Sigmoid colon (tissue), 7 donors: ENCODE data around the gene DOLPP1. TPM values are rescaled to one million over a fixed set of nuclear protein-coding genes. Genes with fewer than 3 reads are reported as not detected.

Experiments used
- DNase-seq: peaks from one replicate; pipeline ENCODE4 v3.0.0-alpha.2; 2019
- H3K27ac ChIP-seq, 4 donors: fragments of 200-600 bp; sonication (generic); one replicate each; pipeline ENCODE4 v1.5.1; 2016 to 2019; ENCODE audit warnings: mild to moderate bottlenecking in 1 of 4
- H3K27me3 ChIP-seq, 3 donors: fragments of 200-600 bp; sonication (generic); one replicate each; pipeline ENCODE4 v1.5.1; 2019; ENCODE audit warnings: mild to moderate bottlenecking in 1 of 3
- H3K36me3 ChIP-seq, 4 donors: fragments of 200-600 bp; sonication (generic); one replicate each; pipeline ENCODE4 v1.5.1; 2016 to 2019
- H3K4me1 ChIP-seq, 4 donors: fragments of 200-600 bp; sonication (generic); one replicate each; pipeline ENCODE4 v1.5.1; 2017 to 2019
- H3K4me3 ChIP-seq, 4 donors: fragments of 200-600 bp; sonication (generic); one replicate each; pipeline ENCODE4 v1.5.1; 2017 to 2019; ENCODE audit warnings: mild to moderate bottlenecking in 2 of 4, moderate library complexity in 1 of 4
- H3K9me3 ChIP-seq, 4 donors: fragments of 200-600 bp in 3 of 4; sonication (generic) in 3 of 4; one replicate each; pipeline versions ENCODE4 v1.5.1 to v1.6.1; 2013 to 2019
- CTCF ChIP-seq, 4 experiments: fragments of 450-650 bp in 3 of 4; fragments of 200-600 bp in 1 of 4; IDR thresholded peaks; one replicate each; pipeline ENCODE4 v1.5.1; 2016 to 2019; ENCODE audit warnings: antibody characterized with exemption in 4 of 4, mild to moderate bottlenecking in 3 of 4, moderate library complexity in 2 of 4
- EP300 ChIP-seq, 4 donors: sonication (generic); formaldehyde crosslinking; IDR thresholded peaks; one replicate each; pipeline ENCODE4 v1.6.1; 2017; ENCODE audit warnings: antibody characterized with exemption in 4 of 4
- POLR2A ChIP-seq, 2 donors: fragments of 450-650 bp; IDR thresholded peaks; one replicate each; pipeline ENCODE4 v1.6.1; 2016; ENCODE audit warnings: antibody characterized with exemption in 2 of 2, mild to moderate bottlenecking in 2 of 2, moderate library complexity in 2 of 2
- POLR2AphosphoS5 ChIP-seq, 4 donors: sonication (generic); formaldehyde crosslinking; IDR thresholded peaks; one replicate each; pipeline ENCODE4 v1.6.1; 2017; ENCODE audit warnings: antibody characterized with exemption in 4 of 4
- WGBS, 2 donors: extraction: QIAGEN DNeasy Blood & Tissue Kit; methylation state at CpG; one replicate each; pipeline ENCODE4 v1.1.7; 2013; 5-methylcytosine and 5-hydroxymethylcytosine counted together
- intact Hi-C: fragments of 100-400 bp; cut with DNase I; formaldehyde crosslinking; loops from one replicate; pipeline ENCODE4 v1.15.1; 2023
- polyA plus RNA-seq, 3 donors: library from polyadenylated mRNA; stranded (reverse); fragments of 200-250 nt; gene quantifications; one replicate each; pipeline ENCODE4 v1.2.3, GENCODE V29; 2013
- total RNA-seq, 4 donors: library from RNA; depleted of rRNA; stranded (reverse); fragments of >200 nt; gene quantifications; one replicate each; pipeline ENCODE4 v1.1.0, GENCODE V29; 2016
- donor health status: healthy with polysubstance abuse.
- donor health status: Bipolar disorder and iron deficiency.
- donor health status: healthy.

DOLPP1 gene
- total and polyA plus RNA-seq, 7 donors: 2.3 to 39.4 (median 4.3) TPM

- 77 to 83% methylated on average over 8 of the region's 8 CpGs for WGBS, 2 donors
- DNase-seq: no peak
- H3K27me3 ChIP-seq: no peaks in the 10 kb centered on the region
- intact Hi-C loops: loop anchor here (5.0 kb wide), 1 partner anchor 44 kb away; the partner anchor contains the start of gene DOLPP1
- H3K27ac ChIP-seq: peak overlapping the region; percentile 82 to 88 (median 85)
- H3K9me3 ChIP-seq: no peaks in the 10 kb centered on the region
- TF ChIP-seq CTCF (IDR thresholded peaks at IDR 0.05) (no peak), POLR2A (IDR thresholded peaks at IDR 0.05) (no peak), EP300 (IDR thresholded peaks at IDR 0.05) (no peak), POLR2AphosphoS5 (IDR thresholded peaks at IDR 0.05) (no peak)
- peak overlapping the region in 2 of 4 donors; percentile 74 to 96 for H3K4me3 ChIP-seq
- H3K36me3 ChIP-seq: peaks cover 0 to 30% (median 18%) of the 10 kb centered on the region in 4 donors
- peaks cover 0 to 25% (median 23%) of the 10 kb centered on the region in 4 donors for H3K4me1 ChIP-seq
Measured at GRCh38 chr9:129038109-129038852, 42.6 kb upstream of the DOLPP1 start.

GRCh38 chr9:129040113-129040643 lies 40.7 kb upstream of the DOLPP1 start:
- Histone ChIP-seq H3K27me3 (no peaks in the 10 kb centered on the region), H3K4me1 (peaks cover 0 to 25% (median 23%) of the 10 kb centered on the region in 4 donors), H3K36me3 (peaks cover 0 to 49% (median 25%) of the 10 kb centered on the region in 4 donors), H3K27ac (no peak overlapping the region), H3K4me3 (no peak overlapping the region), H3K9me3 (no peaks in the 10 kb centered on the region)
- TF ChIP-seq POLR2AphosphoS5 (IDR thresholded peaks at IDR 0.05): no peak
- no peak for TF ChIP-seq EP300 (IDR thresholded peaks at IDR 0.05)
- DNase-seq: no peak
- WGBS, 2 donors: 95 to 96% methylated on average over 12 of the region's 12 CpGs
- intact Hi-C loops: no loop called here

- H3K4me1 ChIP-seq: peaks cover 0 to 19% (median 16%) of the 10 kb centered on the region in 4 donors
- DNase-seq: no peak
- no peak overlapping the region for H3K27ac ChIP-seq
- TF ChIP-seq EP300 (IDR thresholded peaks at IDR 0.05): no peak
- H3K4me3 ChIP-seq: no peak overlapping the region
- no peaks in the 10 kb centered on the region for H3K9me3 ChIP-seq
- no peaks in the 10 kb centered on the region for H3K27me3 ChIP-seq
- H3K36me3 ChIP-seq: peaks cover 0 to 67% (median 30%) of the 10 kb centered on the region in 4 donors
- 90 to 96% methylated on average over 16 of the region's 16 CpGs for WGBS, 2 donors
- intact Hi-C loops: no loop called here
Measured at GRCh38 chr9:129042016-129042415, 38.9 kb upstream of the DOLPP1 start.

GRCh38 chr9:129052592-129052991 lies 28.3 kb upstream of the DOLPP1 start:
- H3K27me3 ChIP-seq: no peaks in the 10 kb centered on the region
- no peak for DNase-seq
- H3K9me3 ChIP-seq: no peaks in the 10 kb centered on the region
- 23 to 69% methylated on average over 8 of the region's 8 CpGs for WGBS, 2 donors
- H3K4me3 ChIP-seq: no peak overlapping the region
- H3K36me3 ChIP-seq: peaks cover 22 to 96% (median 25%) of the 10 kb centered on the region in 4 donors
- TF ChIP-seq POLR2A (IDR thresholded peaks at IDR 0.05): no peak
- no peak for TF ChIP-seq POLR2AphosphoS5 (IDR thresholded peaks at IDR 0.05)
- TF ChIP-seq CTCF (IDR thresholded peaks at IDR 0.05): no peak
- intact Hi-C loops: no loop called here
- no peak overlapping the region for H3K27ac ChIP-seq
- H3K4me1 ChIP-seq: no peaks in the 10 kb centered on the region

GRCh38 chr9:129053020-129053419 lies 27.9 kb upstream of the DOLPP1 start:
- no peak for DNase-seq
- Histone ChIP-seq H3K9me3 (no peaks in the 10 kb centered on the region), H3K4me1 (no peaks in the 10 kb centered on the region), H3K27ac (no peak overlapping the region), H3K4me3 (no peak overlapping the region), H3K27me3 (no peaks in the 10 kb centered on the region), H3K36me3 (peaks cover 17 to 95% (median 24%) of the 10 kb centered on the region in 4 donors)
- intact Hi-C loops: no loop called here
- TF ChIP-seq EP300 (IDR thresholded peaks at IDR 0.05) (no peak), POLR2AphosphoS5 (IDR thresholded peaks at IDR 0.05) (no peak)
- WGBS, 2 donors: 77 to 89% methylated on average over 6 of the region's 6 CpGs

- peaks cover 4 to 95% (median 15%) of the 10 kb centered on the region in 4 donors for H3K36me3 ChIP-seq
- H3K27ac ChIP-seq: no peak overlapping the region
- H3K9me3 ChIP-seq: no peaks in the 10 kb centered on the region
- no peak for DNase-seq
- H3K4me3 ChIP-seq: no peak overlapping the region
- H3K4me1 ChIP-seq: no peaks in the 10 kb centered on the region
- intact Hi-C loops: no loop called here
- no peak for TF ChIP-seq EP300 (IDR thresholded peaks at IDR 0.05)
- TF ChIP-seq CTCF (IDR thresholded peaks at IDR 0.05): no peak
- no peaks in the 10 kb centered on the region for H3K27me3 ChIP-seq
- WGBS, 2 donors: 94% methylated on average over 5 of the region's 5 CpGs
Measured at GRCh38 chr9:129054163-129054851, 26.6 kb upstream of the DOLPP1 start.
